Neuronal stem cell (in vitro differentiated cells): ENCODE measurements around the gene SPNS2.

ENCODE experiments used
- DNase-seq: peaks from one replicate; pipeline ENCODE4 v3.0.0-alpha.2; 2013; ENCODE audit warnings: low spot score
- H2AFZ ChIP-seq: one replicate; pipeline ENCODE4 v1.6.1; 2013; ENCODE audit warnings: mild to moderate bottlenecking, low read length, inconsistent platforms
- H2AK5ac ChIP-seq: 2 replicates; pipeline ENCODE4 v1.6.1; 2013; ENCODE audit warnings: low read depth, mild to moderate bottlenecking, inconsistent platforms, low read length, moderate library complexity, mixed read lengths
- H2BK120ac ChIP-seq: 2 replicates; pipeline ENCODE4 v1.6.1; 2013; ENCODE audit warnings: low read depth, mild to moderate bottlenecking, inconsistent platforms, low read length, moderate library complexity, mixed read lengths
- H2BK12ac ChIP-seq: one replicate; pipeline ENCODE4 v1.6.1; 2013; ENCODE audit warnings: low read length, inconsistent platforms
- H2BK15ac ChIP-seq: 2 replicates; pipeline ENCODE4 v1.6.1; 2013; ENCODE audit warnings: mild to moderate bottlenecking, low read length, inconsistent platforms, mixed read lengths
- H2BK5ac ChIP-seq: one replicate; pipeline ENCODE4 v1.6.1; 2013; ENCODE audit warnings: inconsistent platforms, mild to moderate bottlenecking, low read length, moderate library complexity
- H3K14ac ChIP-seq: one replicate; pipeline ENCODE4 v1.6.1; 2013; ENCODE audit warnings: low read length, inconsistent platforms
- H3K18ac ChIP-seq: 2 replicates; pipeline ENCODE4 v1.6.1; 2013; ENCODE audit warnings: low read length, inconsistent platforms
- H3K23ac ChIP-seq: 2 replicates; pipeline ENCODE4 v1.6.1; 2013; ENCODE audit warnings: low read depth, mild to moderate bottlenecking, mixed read lengths, low read length, inconsistent platforms; ENCODE audit not compliant: poor library complexity
- H3K27ac ChIP-seq: replicated peaks from 3 replicates; pipeline ENCODE4 v1.5.1; 2013; ENCODE audit warnings: low read length, inconsistent platforms
- H3K27me3 ChIP-seq, 3 experiments: 2 replicates each; pipeline ENCODE4 v1.6.1; 2013; ENCODE audit warnings: low read length in 3 of 3, mild to moderate bottlenecking in 2 of 3, inconsistent platforms in 1 of 3, low read depth in 1 of 3, mixed read lengths in 1 of 3, moderate library complexity in 1 of 3; ENCODE audit not compliant: control insufficient read depth in 3 of 3, insufficient read depth in 3 of 3
- H3K36me3 ChIP-seq, 2 donors: replicated peaks in 1 of 2; 2 replicates each; pipeline ENCODE4 v1.6.1; 2013; ENCODE audit warnings: low read length in 2 of 2; ENCODE audit not compliant: control insufficient read depth in 2 of 2, insufficient read depth in 2 of 2
- H3K4ac ChIP-seq: 2 replicates; pipeline ENCODE4 v1.6.1; 2013; ENCODE audit warnings: inconsistent platforms, mild to moderate bottlenecking, low read length, moderate library complexity
- H3K4me1 ChIP-seq, 2 donors: 1 replicate in 1 of 2; 2 replicates in 1 of 2; pipeline ENCODE4 v1.6.1; 2013; ENCODE audit warnings: low read length in 2 of 2, low read depth in 1 of 2; ENCODE audit not compliant: control insufficient read depth in 2 of 2, insufficient read depth in 1 of 2
- H3K4me2 ChIP-seq: one replicate; pipeline ENCODE4 v1.6.1; 2013; ENCODE audit warnings: mild to moderate bottlenecking, low read length, inconsistent platforms; ENCODE audit not compliant: insufficient read depth, poor library complexity, severe bottlenecking
- H3K4me3 ChIP-seq, 2 donors: 2 replicates each; pipeline ENCODE4 v1.5.1; 2013; ENCODE audit warnings: low read length in 2 of 2, mild to moderate bottlenecking in 2 of 2, inconsistent platforms in 1 of 2, moderate library complexity in 1 of 2
- H3K79me1 ChIP-seq: one replicate; pipeline ENCODE4 v1.6.1; 2013; ENCODE audit warnings: low read depth, mild to moderate bottlenecking, inconsistent platforms, low read length, moderate library complexity
- H3K9ac ChIP-seq: one replicate; pipeline ENCODE4 v1.6.1; 2013; ENCODE audit warnings: mild to moderate bottlenecking, low read depth, low read length, inconsistent platforms; ENCODE audit not compliant: poor library complexity
- H3K9me3 ChIP-seq, 2 donors: replicated peaks in 1 of 2; 2 replicates each; pipeline versions ENCODE3 to v1.6.1; 2013; ENCODE audit warnings: low read length in 2 of 2, mild to moderate bottlenecking in 2 of 2, inconsistent platforms in 1 of 2, low read depth in 1 of 2, mixed read lengths in 1 of 2, moderate library complexity in 1 of 2; ENCODE audit not compliant: control insufficient read depth in 2 of 2, insufficient read depth in 1 of 2
- H4K8ac ChIP-seq: one replicate; pipeline ENCODE4 v1.6.1; 2013; ENCODE audit warnings: low read depth, mild to moderate bottlenecking, inconsistent platforms, low read length, moderate library complexity
- H4K91ac ChIP-seq: one replicate; pipeline ENCODE4 v1.6.1; 2013; ENCODE audit warnings: low read length, low read depth, mild to moderate bottlenecking, inconsistent platforms; ENCODE audit not compliant: poor library complexity
- WGBS, 2 donors: extraction: QIAGEN DNeasy Blood & Tissue Kit; methylation state at CpG; one replicate each; pipeline ENCODE4 v1.1.7; 2013; ENCODE audit warnings: missing lambda C conversion rate in 2 of 2, mixed read lengths in 1 of 2; ENCODE audit not compliant: insufficient read length in 2 of 2, insufficient replicate concordance in 1 of 2; ENCODE audit errors: extremely low coverage in 2 of 2; 5-methylcytosine and 5-hydroxymethylcytosine counted together

The SPNS2 gene

DNA sequence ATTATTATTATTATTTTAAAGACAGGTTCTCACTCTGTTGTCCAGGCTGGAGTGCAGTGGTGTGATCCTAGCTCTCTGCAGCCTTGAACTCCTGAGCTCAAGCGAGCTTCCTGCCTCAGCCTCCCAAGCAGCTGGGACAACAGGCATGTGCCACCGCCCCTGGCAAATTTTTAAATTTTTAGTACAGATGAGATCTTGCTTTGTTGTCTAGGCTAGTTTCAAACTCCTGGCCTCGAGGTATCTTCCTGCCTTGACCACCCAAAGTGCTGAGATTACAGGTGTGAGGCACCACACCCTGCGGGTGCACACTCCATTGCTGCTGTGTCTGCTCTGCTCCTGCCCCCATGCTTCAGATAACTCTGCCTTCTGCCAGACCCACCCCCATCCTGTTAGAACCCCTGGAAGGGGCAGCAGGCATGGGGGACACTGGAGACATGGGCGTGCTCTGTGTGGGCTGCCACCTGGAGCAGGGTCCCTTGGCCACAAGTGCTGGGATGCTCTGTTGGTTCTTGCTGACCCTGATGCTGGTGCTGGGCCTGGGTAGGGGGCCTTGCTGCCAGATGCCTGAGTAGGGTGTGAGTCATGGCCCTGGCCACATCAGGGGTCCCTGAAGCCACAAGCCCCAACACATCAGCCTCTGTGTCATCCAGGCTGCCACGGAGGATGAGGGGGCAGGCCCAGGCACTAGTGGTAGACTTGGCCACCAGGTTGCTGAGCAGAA, 59.1 kb downstream of the SPNS2 start:
- H2AK5ac ChIP-seq: peak overlapping the region; percentile 83

DNA sequence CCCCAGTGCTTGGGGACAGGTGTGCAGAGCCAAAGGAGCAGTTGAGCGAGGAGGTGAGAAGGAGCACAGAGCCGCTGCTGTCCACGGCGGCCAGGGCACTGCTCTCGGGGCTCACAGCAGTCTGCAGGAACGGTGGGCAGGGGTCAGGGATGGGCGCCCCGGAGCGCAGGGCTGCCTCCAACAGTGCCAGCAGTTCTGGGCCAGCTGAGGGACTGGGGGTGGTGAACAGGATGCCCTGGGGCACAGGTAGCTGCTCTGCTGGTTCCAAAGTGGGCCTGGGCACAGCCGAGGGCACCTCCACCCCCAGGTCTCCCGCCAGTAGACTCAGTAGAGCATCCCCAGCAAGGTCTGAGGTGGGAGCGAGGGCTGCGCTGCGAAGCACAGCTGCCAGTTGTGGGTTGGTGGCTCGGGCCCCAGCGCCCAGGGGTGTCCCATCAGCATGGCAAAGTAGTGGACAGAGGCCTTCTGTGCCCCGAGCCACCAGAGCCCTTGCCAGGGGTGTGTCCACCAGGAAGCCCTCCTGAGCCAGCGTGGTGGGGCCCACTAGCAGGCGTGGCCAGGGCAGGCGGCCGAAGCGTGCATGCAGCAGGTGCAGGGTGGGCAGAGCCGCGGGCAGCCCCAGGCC, 59.8 kb downstream of the SPNS2 start:
- H3K18ac ChIP-seq: peak overlapping the region; percentile 19
- peaks cover 4% of the 10 kb centered on the region for H3K79me1 ChIP-seq
- H3K9me3 ChIP-seq: no peaks in the 10 kb centered on the region
- H2AK5ac ChIP-seq: peak overlapping the region; percentile 83
- peaks cover 13 to 32% of the 10 kb centered on the region in 2 donors for H3K4me1 ChIP-seq
- H3K4me3 ChIP-seq: no peak overlapping the region
- H3K14ac ChIP-seq: peak overlapping the region; percentile 71
- WGBS, 2 donors: no CpG with 5 or more reads among the region's 24 CpGs
- peak overlapping the region; percentile 44 for H4K91ac ChIP-seq
- no peak overlapping the region for H2AFZ ChIP-seq
- peak overlapping the region; percentile 44 for H2BK12ac ChIP-seq
- no peak overlapping the region for H2BK5ac ChIP-seq
- H3K4me2 ChIP-seq: no peak overlapping the region
- H3K27me3 ChIP-seq: peaks cover 0 to 16% (median 0%) of the 10 kb centered on the region in 3 experiments
- peak overlapping the region; percentile 14 for H3K23ac ChIP-seq
- peak overlapping the region; percentile 12 for H2BK120ac ChIP-seq
- no peak overlapping the region for H3K27ac ChIP-seq
- peaks cover 3 to 8% of the 10 kb centered on the region in 2 donors for H3K36me3 ChIP-seq
- peak overlapping the region; percentile 54 for H2BK15ac ChIP-seq
- peak overlapping the region; percentile 10 for H3K9ac ChIP-seq
- H3K4ac ChIP-seq: peak overlapping the region; percentile 47
- no peak for DNase-seq
- no peak overlapping the region for H4K8ac ChIP-seq

More for the DNA sequence above, 59.1 kb downstream of the SPNS2 start:
- H2BK120ac ChIP-seq: no peak overlapping the region
- no peak overlapping the region for H3K27ac ChIP-seq
- peak overlapping the region; percentile 54 for H2BK15ac ChIP-seq
- H3K27me3 ChIP-seq: peaks cover 0 to 13% (median 0%) of the 10 kb centered on the region in 3 experiments
- no peak overlapping the region for H2BK5ac ChIP-seq
- no peak overlapping the region for H4K8ac ChIP-seq
- peaks cover 4% of the 10 kb centered on the region for H3K79me1 ChIP-seq
- no CpG with 5 or more reads among the region's 6 CpGs for WGBS, 2 donors
- peaks cover 13 to 32% of the 10 kb centered on the region in 2 donors for H3K4me1 ChIP-seq
- peak overlapping the region; percentile 19 for H3K18ac ChIP-seq
- no peak overlapping the region for H2AFZ ChIP-seq
- no peak overlapping the region for H4K91ac ChIP-seq
- no peak overlapping the region for H3K4me3 ChIP-seq
- H3K36me3 ChIP-seq: peaks cover 6 to 14% of the 10 kb centered on the region in 2 donors
- H3K9me3 ChIP-seq: no peaks in the 10 kb centered on the region
- H3K9ac ChIP-seq: peak overlapping the region; percentile 63
- H2BK12ac ChIP-seq: peak overlapping the region; percentile 44
- peak overlapping the region; percentile 47 for H3K4ac ChIP-seq
- H3K4me2 ChIP-seq: no peak overlapping the region
- no peak for DNase-seq
- peak overlapping the region; percentile 71 for H3K14ac ChIP-seq
- H3K23ac ChIP-seq: peak overlapping the region; percentile 14

DNA sequence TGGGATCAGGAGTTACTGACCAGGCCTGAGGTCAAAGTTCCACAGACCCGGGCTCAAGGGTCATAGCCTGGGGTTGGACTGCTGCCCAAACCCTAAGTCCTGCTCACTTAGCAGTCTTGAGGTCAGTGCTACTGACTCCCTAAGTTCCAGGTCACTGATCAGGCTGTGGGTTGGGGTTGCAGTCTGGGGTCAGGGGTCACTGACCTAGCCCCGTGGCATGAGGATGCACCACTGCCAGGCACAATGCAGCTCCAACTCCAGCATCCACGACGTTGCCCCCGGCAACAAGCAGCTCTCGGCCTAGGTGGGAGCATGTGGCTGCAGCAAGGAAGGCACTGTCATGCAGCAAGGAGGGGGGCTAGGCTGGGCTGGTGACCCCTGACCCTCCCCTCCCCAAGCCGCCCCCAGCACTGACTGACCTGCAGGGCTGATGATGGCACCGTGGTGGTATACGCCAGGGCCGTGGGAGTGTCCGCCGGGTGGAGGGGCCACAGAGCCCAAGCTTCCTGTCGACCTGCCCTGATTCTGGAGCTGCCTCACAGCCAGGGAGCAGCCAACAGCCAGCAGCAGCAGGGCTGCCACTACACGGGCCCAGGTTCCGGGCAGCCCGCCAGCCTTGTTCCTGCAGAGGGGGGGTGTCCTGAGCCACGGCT, 60.6 kb downstream of the SPNS2 start:
- no peak overlapping the region for H3K4ac ChIP-seq
- no peak for DNase-seq
- peaks cover 0 to 16% (median 0%) of the 10 kb centered on the region in 3 experiments for H3K27me3 ChIP-seq
- H3K27ac ChIP-seq: no peak overlapping the region
- H3K9me3 ChIP-seq: no peaks in the 10 kb centered on the region
- H3K4me1 ChIP-seq: peaks cover 10 to 27% of the 10 kb centered on the region in 2 donors
- no peak overlapping the region for H2BK5ac ChIP-seq
- no peak overlapping the region for H3K4me2 ChIP-seq
- H3K23ac ChIP-seq: peak overlapping the region; percentile 36
- H4K91ac ChIP-seq: no peak overlapping the region
- peak overlapping the region; percentile 83 for H3K14ac ChIP-seq
- H2AK5ac ChIP-seq: peak overlapping the region; percentile 29
- no peak overlapping the region for H2BK120ac ChIP-seq
- H3K4me3 ChIP-seq: no peak overlapping the region
- no peaks in the 10 kb centered on the region for H3K36me3 ChIP-seq
- no peak overlapping the region for H4K8ac ChIP-seq
- no peak overlapping the region for H2AFZ ChIP-seq
- peaks cover 4% of the 10 kb centered on the region for H3K79me1 ChIP-seq
- peak overlapping the region; percentile 2 for H3K9ac ChIP-seq
- H2BK12ac ChIP-seq: peak overlapping the region; percentile 63
- WGBS, 2 donors: no CpG with 5 or more reads among the region's 17 CpGs
- peak overlapping the region; percentile 49 for H3K18ac ChIP-seq
- peak overlapping the region; percentile 56 for H2BK15ac ChIP-seq

DNA sequence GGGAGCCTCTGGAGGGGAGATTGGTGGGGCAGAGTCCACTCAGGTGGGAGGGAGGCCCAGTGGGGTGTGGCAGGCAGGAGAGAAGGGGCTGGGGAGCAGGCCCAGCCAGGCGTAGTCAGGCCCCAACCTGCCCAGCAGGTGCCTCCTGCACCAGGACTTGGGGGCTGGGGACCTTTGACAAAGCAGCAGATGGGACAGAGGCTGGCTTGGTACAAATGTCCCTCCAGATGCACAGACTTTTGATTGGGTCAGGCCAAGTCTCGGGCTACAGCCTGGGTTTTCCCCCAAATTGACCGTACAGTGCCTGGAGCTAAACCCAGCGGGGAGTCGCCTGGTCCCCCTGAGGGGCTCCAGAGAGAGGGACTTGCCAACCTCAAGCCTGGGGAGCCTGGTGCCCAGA, 61.3 kb downstream of the SPNS2 start:
- Histone ChIP-seq H3K9ac (no peak overlapping the region), H2BK5ac (no peak overlapping the region), H2BK15ac (peak overlapping the region; percentile 56), H3K4me3 (no peak overlapping the region), H2AFZ (no peak overlapping the region), H2BK120ac (peak overlapping the region; percentile 92), H3K4me1 (peaks cover 9 to 23% of the 10 kb centered on the region in 2 donors), H2BK12ac (no peak overlapping the region), H3K36me3 (no peaks in the 10 kb centered on the region), H3K18ac (no peak overlapping the region), H3K4ac (no peak overlapping the region), H4K8ac (peak overlapping the region; percentile 92), H3K4me2 (no peak overlapping the region), H3K27ac (no peak overlapping the region), H3K23ac (no peak overlapping the region), H4K91ac (no peak overlapping the region), H3K9me3 (no peaks in the 10 kb centered on the region), H2AK5ac (peak overlapping the region; percentile 29), H3K27me3 (peaks cover 0 to 16% (median 0%) of the 10 kb centered on the region in 3 experiments), H3K14ac (no peak overlapping the region), H3K79me1 (peaks cover 1% of the 10 kb centered on the region)
- WGBS, 2 donors: no CpG with 5 or more reads among the region's 5 CpGs
- DNase-seq: no peak
